GM11168 (cell line): ENCODE results near the gene FBXO17.

Source experiments
- in situ Hi-C: fragments of 300-500 bp; cut with MboI; formaldehyde crosslinking; loops from one replicate; pipeline ENCODE4 v1.12.0; 2022; ENCODE audit warnings: low sequenced_read_pairs; ENCODE audit not compliant: unreplicated experiment

The FBXO17 gene

GRCh38 chr19:38898788-38899446 is 76.6 kb downstream of the FBXO17 start:
- in situ Hi-C loops, result no loop called here

GRCh38 chr19:38894968-38895367 is 80.6 kb downstream of the FBXO17 start:
- in situ Hi-C loops, result no loop called here

- in situ Hi-C loops, result no loop called here
Observed at GRCh38 chr19:38893341-38893771, 82.2 kb downstream of the FBXO17 start.

GRCh38 chr19:38892841-38893240 is 82.7 kb downstream of the FBXO17 start:
- in situ Hi-C loops, result no loop called here

GRCh38 chr19:38891771-38892170 is 83.8 kb downstream of the FBXO17 start:
- in situ Hi-C loops, result no loop called here
